Tibial nerve (tissue), 4 donors: ENCODE results near the gene OR10H1.

ENCODE experiments used
- EP300 ChIP-seq, 2 donors: sonication (generic); formaldehyde crosslinking; IDR thresholded peaks; one replicate each; pipeline ENCODE4 v1.6.1; 2017; ENCODE audit warnings: antibody characterized with exemption in 2 of 2, mild to moderate bottlenecking in 1 of 2
- POLR2A ChIP-seq, 2 donors: fragments of 450-650 bp; IDR thresholded peaks; one replicate each; pipeline ENCODE4 v1.6.1; 2017; ENCODE audit warnings: antibody characterized with exemption in 2 of 2, mild to moderate bottlenecking in 2 of 2, moderate library complexity in 2 of 2
- TF ChIP-seq, protein P1 (sequence below), 5 experiments: fragments of 200-600 bp in 3 of 5; fragments of 450-650 bp in 2 of 5; sonication (generic) in 3 of 5; IDR thresholded peaks; one replicate each; pipeline ENCODE4 v1.5.1; 2016 to 2019; ENCODE audit warnings: antibody characterized with exemption in 5 of 5, mild to moderate bottlenecking in 3 of 5, moderate library complexity in 2 of 5

- TF ChIP-seq, protein P1, sequence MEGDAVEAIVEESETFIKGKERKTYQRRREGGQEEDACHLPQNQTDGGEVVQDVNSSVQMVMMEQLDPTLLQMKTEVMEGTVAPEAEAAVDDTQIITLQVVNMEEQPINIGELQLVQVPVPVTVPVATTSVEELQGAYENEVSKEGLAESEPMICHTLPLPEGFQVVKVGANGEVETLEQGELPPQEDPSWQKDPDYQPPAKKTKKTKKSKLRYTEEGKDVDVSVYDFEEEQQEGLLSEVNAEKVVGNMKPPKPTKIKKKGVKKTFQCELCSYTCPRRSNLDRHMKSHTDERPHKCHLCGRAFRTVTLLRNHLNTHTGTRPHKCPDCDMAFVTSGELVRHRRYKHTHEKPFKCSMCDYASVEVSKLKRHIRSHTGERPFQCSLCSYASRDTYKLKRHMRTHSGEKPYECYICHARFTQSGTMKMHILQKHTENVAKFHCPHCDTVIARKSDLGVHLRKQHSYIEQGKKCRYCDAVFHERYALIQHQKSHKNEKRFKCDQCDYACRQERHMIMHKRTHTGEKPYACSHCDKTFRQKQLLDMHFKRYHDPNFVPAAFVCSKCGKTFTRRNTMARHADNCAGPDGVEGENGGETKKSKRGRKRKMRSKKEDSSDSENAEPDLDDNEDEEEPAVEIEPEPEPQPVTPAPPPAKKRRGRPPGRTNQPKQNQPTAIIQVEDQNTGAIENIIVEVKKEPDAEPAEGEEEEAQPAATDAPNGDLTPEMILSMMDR (IDR thresholded peaks at IDR 0.05): no peak
- no peak for TF ChIP-seq EP300 (IDR thresholded peaks at IDR 0.05)
- TF ChIP-seq POLR2A (IDR thresholded peaks at IDR 0.05): no peak
Observed at GRCh38 chr19:15759962-15760565, 55.4 kb downstream of the OR10H1 start.
